Natural killer cell (primary cell): ENCODE measurements around the gene SULT4A1. TPM values are rescaled to one million over a fixed set of nuclear protein-coding genes. Genes with fewer than 3 reads are reported as not detected.

Experiments
- ATAC-seq, 3 donors: fragments of 150-1000 bp in 2 of 3; fragments of 200-7000 bp in 1 of 3; cut with Tn5 transposase; 1 replicate in 1 of 3; 2 replicates in 2 of 3; pipeline ENCODE4 v1.10.0; 2021; ENCODE audit warnings: mild to moderate bottlenecking in 2 of 3, moderate library complexity in 2 of 3
- DNase-seq, 2 donors: peaks; one replicate each; pipeline versions ENCODE4 v3.0.0 to v3.0.0-alpha.2; 2013 to 2021; ENCODE audit warnings: mixed read lengths in 1 of 2
- H3K27ac ChIP-seq: one replicate; pipeline ENCODE4 v1.5.1; 2013; ENCODE audit warnings: mild to moderate bottlenecking, low read length
- H3K27me3 ChIP-seq: one replicate; pipeline ENCODE4 v1.6.1; 2013; ENCODE audit warnings: low read length; ENCODE audit not compliant: control insufficient read depth, insufficient read depth
- H3K36me3 ChIP-seq: one replicate; pipeline ENCODE4 v1.6.1; 2013; ENCODE audit warnings: low read length; ENCODE audit not compliant: control insufficient read depth, insufficient read depth
- H3K4me1 ChIP-seq: one replicate; pipeline ENCODE4 v1.6.1; 2013; ENCODE audit warnings: low read length; ENCODE audit not compliant: control insufficient read depth, insufficient read depth
- H3K4me3 ChIP-seq: one replicate; pipeline ENCODE4 v1.5.1; 2013; ENCODE audit warnings: low read length
- H3K9me3 ChIP-seq: one replicate; pipeline ENCODE4 v1.6.1; 2013; ENCODE audit warnings: low read length; ENCODE audit not compliant: control insufficient read depth, insufficient read depth
- H3K27ac Mint-ChIP-seq, 2 donors: one replicate each; pipeline ENCODE4 v1.8.0; 2022; ENCODE audit warnings: mild to moderate bottlenecking in 2 of 2, mixed read lengths in 2 of 2, moderate library complexity in 1 of 2
- H3K27me3 Mint-ChIP-seq, 2 donors: one replicate each; pipeline ENCODE4 v1.8.0; 2022; ENCODE audit warnings: low read depth in 2 of 2, mixed read lengths in 2 of 2
- H3K36me3 Mint-ChIP-seq: one replicate; pipeline ENCODE4 v1.8.0; 2022; ENCODE audit warnings: mixed read lengths
- H3K4me1 Mint-ChIP-seq, 2 donors: one replicate each; pipeline ENCODE4 v1.8.0; 2022; ENCODE audit warnings: mixed read lengths in 2 of 2
- H3K4me3 Mint-ChIP-seq: one replicate; pipeline ENCODE4 v1.8.0; 2022; ENCODE audit warnings: mild to moderate bottlenecking, moderate library complexity, mixed read lengths
- H3K9me3 Mint-ChIP-seq, 2 donors: one replicate each; pipeline ENCODE4 v1.8.0; 2022; ENCODE audit warnings: mixed read lengths in 2 of 2
- CTCF ChIP-seq: fragments of 200-600 bp; IDR thresholded peaks from one replicate; pipeline ENCODE4 v1.8.0; 2022; ENCODE audit warnings: antibody characterized with exemption
- WGBS: methylation state at CpG from one replicate; pipeline ENCODE4 v1.1.7; 2013; ENCODE audit warnings: missing lambda C conversion rate; ENCODE audit not compliant: insufficient coverage; 5-methylcytosine and 5-hydroxymethylcytosine counted together
- intact Hi-C: fragments of 100-400 bp; cut with micrococcal nuclease; formaldehyde crosslinking; loops from one replicate; pipeline ENCODE4 v1.14.2; 2022
- total RNA-seq, 4 donors: library from RNA; stranded (reverse); fragments of 120-200 nt in 1 of 4; gene quantifications; one replicate each; pipeline versions ENCODE4 v1.2.3 to v1.2.4, GENCODE V29; 2013 to 2022

Gene SULT4A1
- total RNA-seq, 3 donors from 2014 or later (not counting 1 experiment from before 2014, with no cell fraction given) = not detected

GRCh38 chr22:43812890-43813289 lies 49.4 kb downstream of the SULT4A1 start:
- no peak for DNase-seq
- Histone ChIP-seq H3K27me3 (no peaks in the 10 kb centered on the region), H3K4me3 (peak overlapping the region; percentile 71), H3K9me3 (no peaks in the 10 kb centered on the region), H3K27ac (no peak overlapping the region), H3K4me1 (peaks cover 16% of the 10 kb centered on the region), H3K36me3 (no peaks in the 10 kb centered on the region)
- peaks cover 0 to 8% of the 10 kb centered on the region in 2 donors for H3K27me3 Mint-ChIP-seq
- TF ChIP-seq CTCF = no peak
- intact Hi-C loops = loop anchor here (5.0 kb wide), 1 partner anchor 369 kb away; the partner anchor contains the start of gene PARVG
- H3K4me1 Mint-ChIP-seq = peaks cover 16 to 42% of the 10 kb centered on the region in 2 donors
- no peaks in the 10 kb centered on the region for H3K9me3 Mint-ChIP-seq
- H3K27ac Mint-ChIP-seq = peak overlapping the region; percentile 87 to 88
- ATAC-seq = no peak
- 77% methylated on average over 2 of the region's 6 CpGs for WGBS
- H3K4me3 Mint-ChIP-seq = peak overlapping the region; percentile 95
- H3K36me3 Mint-ChIP-seq = no peaks in the 10 kb centered on the region

- no peak for TF ChIP-seq CTCF
- no peaks in the 10 kb centered on the region for H3K36me3 ChIP-seq
- intact Hi-C loops = loop anchor here (5.0 kb wide), 1 partner anchor 370 kb away; the partner anchor contains the start of gene PARVG
Measured at GRCh38 chr22:43812149-43812842, 50.0 kb downstream of the SULT4A1 start, which contains the start of gene EFCAB6. Gene EFCAB6, minus strand, starts transcription at chr22:43812305. Its CDS starts 29,987 bp downstream, at chr22:43782318.

GRCh38 chr22:43811777-43812148 lies 50.5 kb downstream of the SULT4A1 start:
- peak overlapping the region; percentile 95 for H3K4me3 Mint-ChIP-seq
- no peaks in the 10 kb centered on the region for H3K9me3 ChIP-seq
- H3K27me3 Mint-ChIP-seq = peaks cover 4 to 20% of the 10 kb centered on the region in 2 donors
- no peaks in the 10 kb centered on the region for H3K36me3 ChIP-seq
- H3K27ac ChIP-seq = peak overlapping the region; percentile 62
- TF ChIP-seq CTCF = no peak
- ATAC-seq = peak in 1 of 3 donors; percentile 6
- intact Hi-C loops = loop anchor here (5.0 kb wide), 1 partner anchor 371 kb away; the partner anchor contains the start of gene PARVG
- H3K9me3 Mint-ChIP-seq = no peaks in the 10 kb centered on the region
- WGBS = under 1% methylated on average over 21 of the region's 21 CpGs
- no peaks in the 10 kb centered on the region for H3K27me3 ChIP-seq
- H3K4me1 Mint-ChIP-seq = peaks cover 16 to 42% of the 10 kb centered on the region in 2 donors
- peak overlapping the region; percentile 87 to 88 for H3K27ac Mint-ChIP-seq
- no peaks in the 10 kb centered on the region for H3K36me3 Mint-ChIP-seq
- peak overlapping the region; percentile 71 for H3K4me3 ChIP-seq
- peaks cover 16% of the 10 kb centered on the region for H3K4me1 ChIP-seq
- peak in 1 of 2 donors; percentile 44 for DNase-seq

More at GRCh38 chr22:43812149-43812842, 50.0 kb downstream of the SULT4A1 start, which contains the start of gene EFCAB6:
- H3K27me3 Mint-ChIP-seq = peaks cover 2 to 14% of the 10 kb centered on the region in 2 donors
- no peaks in the 10 kb centered on the region for H3K9me3 Mint-ChIP-seq
- WGBS = under 1% methylated on average over 55 of the region's 55 CpGs
- H3K4me1 Mint-ChIP-seq = peaks cover 16 to 42% of the 10 kb centered on the region in 2 donors
- H3K36me3 Mint-ChIP-seq = no peaks in the 10 kb centered on the region
- H3K4me3 Mint-ChIP-seq = peak within 1 kb of the TSS; percentile 95
- no peaks in the 10 kb centered on the region for H3K9me3 ChIP-seq
- DNase-seq (peak; percentile 83 to 97), ATAC-seq (peak; percentile 90 to 94 (median 91))
- peak within 1 kb of the TSS; percentile 71 for H3K4me3 ChIP-seq
- peaks cover 16% of the 10 kb centered on the region for H3K4me1 ChIP-seq
- H3K27ac Mint-ChIP-seq = peak within 1 kb of the TSS; percentile 87 to 88
- H3K27ac ChIP-seq = peak within 1 kb of the TSS; percentile 62
- no peaks in the 10 kb centered on the region for H3K27me3 ChIP-seq
